ENCODE data around the gene ASB16. TPM values are rescaled to one million over a fixed set of nuclear protein-coding genes. Genes with fewer than 3 reads are reported as not detected.

The ASB16 gene
- total RNA-seq, 2 donors from 2014 or later = 0.53 TPM; not detected in 1

DNA sequence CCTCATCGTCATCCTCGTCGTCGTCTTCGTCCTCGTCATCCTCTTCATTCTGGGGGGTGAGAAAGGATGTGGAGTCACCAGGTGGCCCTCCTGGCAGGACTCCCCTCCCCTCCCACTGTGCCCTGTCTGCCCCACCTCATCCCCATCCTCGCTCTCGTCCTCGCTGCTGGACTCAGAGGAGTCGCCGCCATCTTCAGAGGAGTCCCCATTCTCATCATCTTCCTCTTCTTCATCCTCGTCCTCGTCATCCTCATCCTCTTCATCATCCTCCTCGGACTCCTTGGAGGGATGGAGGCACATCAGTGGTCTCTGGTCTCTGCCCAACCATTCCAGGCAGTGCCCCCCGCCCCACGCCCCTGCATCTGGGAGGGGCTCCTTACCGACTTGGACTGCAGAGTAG is 36.8 kb downstream of the ASB16 start:
- TF ChIP-seq, protein P1, sequence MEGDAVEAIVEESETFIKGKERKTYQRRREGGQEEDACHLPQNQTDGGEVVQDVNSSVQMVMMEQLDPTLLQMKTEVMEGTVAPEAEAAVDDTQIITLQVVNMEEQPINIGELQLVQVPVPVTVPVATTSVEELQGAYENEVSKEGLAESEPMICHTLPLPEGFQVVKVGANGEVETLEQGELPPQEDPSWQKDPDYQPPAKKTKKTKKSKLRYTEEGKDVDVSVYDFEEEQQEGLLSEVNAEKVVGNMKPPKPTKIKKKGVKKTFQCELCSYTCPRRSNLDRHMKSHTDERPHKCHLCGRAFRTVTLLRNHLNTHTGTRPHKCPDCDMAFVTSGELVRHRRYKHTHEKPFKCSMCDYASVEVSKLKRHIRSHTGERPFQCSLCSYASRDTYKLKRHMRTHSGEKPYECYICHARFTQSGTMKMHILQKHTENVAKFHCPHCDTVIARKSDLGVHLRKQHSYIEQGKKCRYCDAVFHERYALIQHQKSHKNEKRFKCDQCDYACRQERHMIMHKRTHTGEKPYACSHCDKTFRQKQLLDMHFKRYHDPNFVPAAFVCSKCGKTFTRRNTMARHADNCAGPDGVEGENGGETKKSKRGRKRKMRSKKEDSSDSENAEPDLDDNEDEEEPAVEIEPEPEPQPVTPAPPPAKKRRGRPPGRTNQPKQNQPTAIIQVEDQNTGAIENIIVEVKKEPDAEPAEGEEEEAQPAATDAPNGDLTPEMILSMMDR (conservative IDR thresholded peaks at IDR 0.05) = no peak
- H3K9ac ChIP-seq (ENCODE audit: extremely low read depth, low read length, poor library complexity, severe bottlenecking) = no peak overlapping the region
- H3K27ac ChIP-seq (ENCODE audit: low read depth, low read length) = no peak overlapping the region
- WGBS, 2 experiments (ENCODE audit: insufficient coverage in 1 of 2, insufficient read length in 1 of 2) = 92 to 95% methylated on average over 8 to 17 of the region's 17 CpGs
- peaks cover 5% of the 10 kb centered on the region for H3K4me1 ChIP-seq (ENCODE audit: control insufficient read depth, insufficient read depth, low read length)
- Mint-ChIP-seq H3K27ac (no peak overlapping the region), H3K9me3 (no peaks in the 10 kb centered on the region), H3K4me3 (no peak overlapping the region), H3K4me1 (peaks cover 17% of the 10 kb centered on the region), H3K27me3 (ENCODE audit: insufficient read depth) (no peaks in the 10 kb centered on the region), H3K36me3 (ENCODE audit: low read depth) (peaks cover 37% of the 10 kb centered on the region)
- H3K36me3 ChIP-seq (ENCODE audit: control insufficient read depth, insufficient read depth, low read length) = peaks cover 53% of the 10 kb centered on the region
- H3K27me3 ChIP-seq (ENCODE audit: control insufficient read depth, insufficient read depth, low read length, poor library complexity, severe bottlenecking) = no peaks in the 10 kb centered on the region
- H3K4me3 ChIP-seq (ENCODE audit: low read length) = no peak overlapping the region
- no peak for DNase-seq
- H3K9me3 ChIP-seq (ENCODE audit: control insufficient read depth, low read length) = no peaks in the 10 kb centered on the region

DNA sequence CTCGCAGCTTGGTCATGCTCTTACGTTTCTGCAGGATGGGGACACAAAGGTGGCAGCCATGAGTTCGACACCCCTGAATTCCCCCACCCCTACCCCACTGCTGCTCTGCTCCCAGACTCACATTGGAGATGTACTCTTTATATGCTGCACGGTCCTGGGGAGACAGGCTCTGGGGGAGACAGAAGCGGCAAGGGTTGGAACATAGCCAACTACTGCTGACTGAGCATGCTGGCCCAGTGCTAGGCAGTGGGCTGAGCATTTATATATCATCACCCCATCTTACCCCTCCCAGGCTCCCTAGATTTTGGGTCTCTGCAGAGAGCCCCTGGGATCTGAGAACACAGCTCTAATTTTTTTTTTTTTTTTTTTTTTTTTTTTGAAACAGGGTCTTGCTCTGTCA is 37.2 kb downstream of the ASB16 start:
- 94 to 97% methylated on average over 2 to 5 of the region's 5 CpGs for WGBS, 2 experiments (ENCODE audit: insufficient coverage in 1 of 2, insufficient read length in 1 of 2)
- no peak overlapping the region for H3K4me3 Mint-ChIP-seq

DNA sequence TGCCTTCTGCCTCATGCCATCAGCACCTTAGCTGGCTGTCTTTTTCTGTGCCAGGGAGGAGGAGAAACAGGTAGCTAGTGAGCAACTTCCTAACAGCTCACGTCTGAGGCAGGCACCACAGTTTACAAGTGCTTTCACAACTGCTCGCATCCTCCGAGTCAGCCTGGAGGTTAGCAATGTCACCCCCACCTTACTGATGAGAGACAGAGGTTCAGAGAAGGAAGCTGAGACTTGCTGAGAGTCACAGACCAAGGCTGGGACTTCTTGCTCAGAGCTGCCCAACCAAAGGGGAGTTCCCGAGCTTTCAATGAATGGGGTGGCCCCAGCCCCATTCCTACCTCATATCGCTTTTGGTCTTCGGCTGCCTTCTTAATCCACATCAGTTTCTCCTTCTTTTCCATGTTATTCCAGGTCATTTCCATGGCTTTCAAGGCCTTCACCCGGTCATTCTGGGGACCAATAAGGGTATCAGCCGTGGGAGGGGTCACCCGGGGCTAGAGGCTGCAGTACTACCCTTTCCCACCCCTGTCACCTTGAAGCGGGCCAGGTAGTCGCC is 39.4 kb downstream of the ASB16 start:
- no peak overlapping the region for H3K27ac ChIP-seq (ENCODE audit: low read depth, low read length)
- no peak overlapping the region for H3K9ac ChIP-seq (ENCODE audit: extremely low read depth, low read length, poor library complexity, severe bottlenecking)
- peaks cover 70% of the 10 kb centered on the region for H3K36me3 ChIP-seq (ENCODE audit: control insufficient read depth, insufficient read depth, low read length)
- Mint-ChIP-seq H3K27ac (peak overlapping the region; percentile 72), H3K4me1 (no peaks in the 10 kb centered on the region), H3K9me3 (no peaks in the 10 kb centered on the region), H3K27me3 (ENCODE audit: insufficient read depth) (no peaks in the 10 kb centered on the region), H3K4me3 (no peak overlapping the region), H3K36me3 (ENCODE audit: low read depth) (peaks cover 59% of the 10 kb centered on the region)
- WGBS, 2 experiments (ENCODE audit: insufficient coverage in 1 of 2, insufficient read length in 1 of 2) = 88 to 92% methylated on average over 11 of the region's 11 CpGs
- no peaks in the 10 kb centered on the region for H3K27me3 ChIP-seq (ENCODE audit: control insufficient read depth, insufficient read depth, low read length, poor library complexity, severe bottlenecking)
- DNase-seq = no peak
- no peaks in the 10 kb centered on the region for H3K9me3 ChIP-seq (ENCODE audit: control insufficient read depth, low read length)
- H3K4me1 ChIP-seq (ENCODE audit: control insufficient read depth, insufficient read depth, low read length) = no peaks in the 10 kb centered on the region
- TF ChIP-seq, protein P1 (conservative IDR thresholded peaks at IDR 0.05) = no peak
- H3K4me3 ChIP-seq (ENCODE audit: low read length) = no peak overlapping the region

More for the DNA sequence above, 37.2 kb downstream of the ASB16 start:
- H3K27ac Mint-ChIP-seq = no peak overlapping the region
- TF ChIP-seq, protein P1 (conservative IDR thresholded peaks at IDR 0.05) = no peak
- peaks cover 38% of the 10 kb centered on the region for H3K36me3 Mint-ChIP-seq (ENCODE audit: low read depth)
- Histone ChIP-seq H3K4me1 (ENCODE audit: control insufficient read depth, insufficient read depth, low read length) (peaks cover 3% of the 10 kb centered on the region), H3K27me3 (ENCODE audit: control insufficient read depth, insufficient read depth, low read length, poor library complexity, severe bottlenecking) (no peaks in the 10 kb centered on the region), H3K27ac (ENCODE audit: low read depth, low read length) (no peak overlapping the region), H3K36me3 (ENCODE audit: control insufficient read depth, insufficient read depth, low read length) (peaks cover 53% of the 10 kb centered on the region), H3K9me3 (ENCODE audit: control insufficient read depth, low read length) (no peaks in the 10 kb centered on the region), H3K9ac (ENCODE audit: extremely low read depth, low read length, poor library complexity, severe bottlenecking) (no peak overlapping the region), H3K4me3 (ENCODE audit: low read length) (no peak overlapping the region)
- DNase-seq = no peak
- H3K4me1 Mint-ChIP-seq = peaks cover 13% of the 10 kb centered on the region
- H3K27me3 Mint-ChIP-seq (ENCODE audit: insufficient read depth) = no peaks in the 10 kb centered on the region
- no peaks in the 10 kb centered on the region for H3K9me3 Mint-ChIP-seq

All from endodermal cell (in vitro differentiated cells).